ENCODE results near the gene ADM2.

ADM2 gene

GRCh38 chr22:50469377-50470305 lies 11.7 kb upstream of the ADM2 start:
- DNase-seq, result peak; percentile 94

- DNase-seq, result no peak
Measured at GRCh38 chr22:50470491-50470890, 10.9 kb upstream of the ADM2 start.

DNA sequence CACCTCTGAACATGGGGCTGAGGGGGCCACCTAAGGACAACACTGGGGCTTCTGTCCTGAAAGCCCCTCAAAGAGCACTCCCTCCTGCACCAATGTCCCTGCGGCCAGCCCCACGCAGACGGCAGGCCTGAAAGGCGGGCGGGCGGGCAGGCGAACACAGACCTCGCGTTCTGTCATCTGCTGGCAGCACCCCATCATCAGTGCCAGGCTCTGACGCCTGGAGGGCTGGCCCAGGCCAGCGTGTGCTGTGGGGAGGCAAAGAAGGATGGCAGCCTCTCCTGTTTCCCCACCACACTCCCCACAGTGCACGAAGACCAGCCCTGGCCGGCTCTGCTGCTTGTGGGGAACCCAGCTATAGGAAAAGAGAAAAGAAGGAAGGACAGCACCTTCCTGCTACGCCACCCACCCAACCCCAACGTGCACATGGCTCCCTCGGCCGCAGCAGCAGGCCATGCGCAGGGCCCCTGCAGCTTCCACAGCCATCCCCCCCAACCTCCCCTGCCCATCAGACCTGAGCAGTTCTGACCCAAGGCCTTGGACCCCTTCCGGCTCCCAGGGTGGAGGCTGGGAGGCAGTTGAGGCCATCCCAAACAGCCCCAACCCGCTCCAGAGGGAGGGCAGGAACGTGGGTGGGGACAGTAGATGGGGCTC lies 10.0 kb upstream of the ADM2 start:
- DNase-seq, result no peak

- DNase-seq, result no peak
Measured at GRCh38 chr22:50471962-50472361, 9.4 kb upstream of the ADM2 start.

DNA sequence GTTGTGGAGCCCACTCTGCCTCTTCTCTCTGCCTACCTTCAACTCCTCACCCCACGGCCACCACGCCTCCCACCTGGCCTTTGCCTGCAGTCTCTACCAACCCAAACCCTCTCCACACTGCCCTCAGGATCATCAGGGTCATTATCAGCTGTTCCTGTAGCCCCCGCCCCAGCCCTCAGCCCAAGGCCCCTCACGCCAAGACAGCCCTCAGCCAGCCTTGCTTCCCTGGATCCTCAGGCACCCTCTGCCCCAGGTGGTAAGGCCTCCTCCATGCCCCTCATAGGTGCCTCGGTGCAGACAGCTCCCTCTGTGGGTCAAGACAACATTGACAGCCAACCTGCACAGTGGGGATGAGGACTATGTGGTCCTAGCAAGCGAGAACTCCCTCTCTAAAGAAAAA lies 8.3 kb upstream of the ADM2 start:
- peak; percentile 59 for DNase-seq

- DNase-seq, result peak; percentile 52
Measured at GRCh38 chr22:50473855-50474671, 7.3 kb upstream of the ADM2 start.

- peak; percentile 87 for DNase-seq
Measured at GRCh38 chr22:50474710-50475651, 6.4 kb upstream of the ADM2 start, which contains the start of gene SBF1. TSS of gene SBF1 (minus strand) at chr22:50475035. CDS start at chr22:50474840, 195 bp downstream.

- DNase-seq, result no peak
Measured at GRCh38 chr22:50475652-50476002, 5.7 kb upstream of the ADM2 start.

DNA sequence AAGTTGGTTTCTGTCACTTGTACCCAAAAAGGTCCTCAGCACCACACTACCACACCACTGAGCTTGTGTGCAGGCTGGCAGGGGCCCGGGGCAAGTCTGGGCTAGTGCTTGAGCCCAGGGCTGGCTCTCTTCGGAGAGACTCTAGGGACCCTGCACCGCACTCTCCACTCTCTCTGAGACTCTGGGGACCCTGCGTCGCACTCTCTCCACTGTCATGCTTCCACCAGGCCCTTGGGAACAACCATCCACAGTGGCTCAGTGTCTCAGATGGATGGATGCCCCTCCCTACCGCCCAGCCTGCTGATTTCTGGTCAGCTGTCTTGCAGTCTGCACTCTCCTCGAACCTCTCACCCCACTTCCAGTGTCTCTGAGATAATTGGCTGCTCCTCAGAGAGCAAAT lies 4.5 kb upstream of the ADM2 start:
- DNase-seq, result no peak

GRCh38 chr22:50477923-50478322 lies 3.4 kb upstream of the ADM2 start:
- DNase-seq, result no peak

DNA sequence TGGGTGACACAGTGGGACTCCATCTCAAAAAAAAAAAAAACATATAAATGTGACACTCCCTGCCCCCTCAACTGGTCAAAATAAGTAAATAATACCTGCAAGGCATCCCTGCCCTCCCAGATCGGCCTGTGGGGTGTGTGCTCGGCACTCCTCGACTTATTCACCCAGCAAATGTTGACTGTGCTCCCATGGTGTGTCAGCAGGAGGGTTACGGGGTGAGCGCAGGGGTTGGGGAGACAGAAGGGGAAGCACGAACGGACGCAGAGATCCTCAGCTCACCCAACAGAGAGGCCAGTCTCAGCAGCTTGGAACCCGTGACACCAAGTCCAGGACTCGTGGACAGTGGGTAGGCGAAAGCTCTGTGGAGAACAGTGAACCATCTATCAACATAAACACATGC lies 1.6 kb upstream of the ADM2 start:
- no peak for DNase-seq

DNA sequence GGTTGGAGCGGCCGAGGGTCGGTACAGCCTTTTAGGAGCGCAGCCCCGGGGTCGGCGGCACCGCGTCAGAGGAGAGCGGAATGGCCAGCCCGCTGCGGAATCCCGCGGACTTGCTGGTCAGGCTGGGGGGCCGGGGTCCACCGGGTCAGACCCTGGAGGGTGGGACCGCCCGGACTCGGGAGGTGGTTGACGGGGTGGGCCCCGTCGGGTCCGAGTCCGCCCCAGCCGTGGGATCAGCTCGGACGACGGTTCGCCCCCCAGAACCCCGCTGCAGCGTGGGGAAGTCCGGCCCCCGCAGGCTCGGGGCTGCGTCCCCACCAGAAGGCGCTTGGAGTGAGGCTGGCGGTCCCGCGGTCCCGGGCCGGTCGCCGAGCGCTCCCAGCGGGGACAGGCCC lies 301 bp upstream of the ADM2 start:
- no peak for DNase-seq

DNA sequence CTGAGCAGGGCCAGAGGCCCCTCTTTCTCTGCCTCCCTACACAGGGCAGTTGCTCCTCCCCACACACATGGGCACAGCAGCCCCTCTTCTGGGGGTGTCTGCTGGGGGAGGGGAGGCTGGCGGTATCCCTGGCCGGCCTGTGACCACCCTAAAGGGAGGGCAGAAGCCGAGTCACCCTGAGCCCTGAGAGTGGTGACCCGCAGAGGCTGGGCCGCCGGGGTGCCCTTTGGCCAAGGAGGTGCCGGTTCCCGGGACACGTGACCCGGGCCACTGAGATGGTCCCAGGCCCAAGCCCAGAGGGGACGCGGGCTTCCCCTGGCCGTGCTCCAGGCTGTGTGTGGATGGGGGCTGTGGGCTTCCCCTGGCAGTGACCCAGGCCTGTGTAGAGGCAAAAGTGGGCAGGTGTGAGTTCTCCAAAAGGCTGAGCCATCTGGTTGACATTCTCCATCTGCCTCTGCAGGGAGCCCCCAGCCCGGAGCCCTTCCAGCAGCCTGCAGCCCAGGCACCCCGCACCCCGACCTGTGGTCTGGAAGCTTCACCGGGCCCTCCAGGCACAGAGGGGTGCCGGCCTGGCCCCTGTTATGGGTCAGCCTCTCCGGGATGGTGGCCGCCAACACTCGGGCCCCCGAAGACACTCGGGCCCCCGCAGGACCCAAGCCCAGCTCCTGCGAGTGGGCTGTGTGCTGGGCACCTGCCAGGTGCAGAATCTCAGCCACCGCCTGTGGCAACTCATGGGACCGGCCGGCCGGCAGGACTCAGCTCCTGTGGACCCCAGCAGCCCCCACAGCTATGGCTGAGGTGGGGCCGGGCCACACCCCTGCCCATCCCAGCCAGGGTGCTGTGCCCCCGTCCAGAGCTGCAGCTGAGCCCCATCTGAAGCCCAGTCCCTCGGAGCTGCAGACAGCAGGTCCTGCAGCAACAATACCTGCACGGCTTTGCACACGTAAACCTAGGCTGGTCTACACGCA lies 1.0 kb downstream of the ADM2 start:
- no peak for DNase-seq

DNA sequence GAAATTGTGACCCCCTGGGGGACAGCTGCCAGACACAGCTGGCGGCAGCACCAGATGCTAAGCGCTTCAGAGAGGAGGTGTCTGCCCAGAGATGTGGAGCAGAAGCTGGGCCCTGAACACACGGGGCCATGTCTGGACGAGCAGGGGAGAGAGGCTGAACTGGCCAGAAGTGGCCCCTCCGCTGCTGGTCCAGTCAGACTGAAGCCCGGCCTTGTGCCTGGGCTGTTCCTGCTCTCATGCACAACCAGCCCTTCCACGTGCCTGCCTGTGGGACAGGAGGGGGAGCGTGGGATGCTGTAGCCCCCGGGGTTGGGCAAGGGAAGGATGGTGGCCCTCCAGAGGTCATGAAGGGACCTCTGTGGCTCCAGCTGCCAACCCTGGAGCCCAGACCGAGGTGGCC lies 1.8 kb downstream of the ADM2 start:
- no peak for DNase-seq

- no peak for DNase-seq
Measured at GRCh38 chr22:50483556-50483955, 2.2 kb downstream of the ADM2 start.

DNA sequence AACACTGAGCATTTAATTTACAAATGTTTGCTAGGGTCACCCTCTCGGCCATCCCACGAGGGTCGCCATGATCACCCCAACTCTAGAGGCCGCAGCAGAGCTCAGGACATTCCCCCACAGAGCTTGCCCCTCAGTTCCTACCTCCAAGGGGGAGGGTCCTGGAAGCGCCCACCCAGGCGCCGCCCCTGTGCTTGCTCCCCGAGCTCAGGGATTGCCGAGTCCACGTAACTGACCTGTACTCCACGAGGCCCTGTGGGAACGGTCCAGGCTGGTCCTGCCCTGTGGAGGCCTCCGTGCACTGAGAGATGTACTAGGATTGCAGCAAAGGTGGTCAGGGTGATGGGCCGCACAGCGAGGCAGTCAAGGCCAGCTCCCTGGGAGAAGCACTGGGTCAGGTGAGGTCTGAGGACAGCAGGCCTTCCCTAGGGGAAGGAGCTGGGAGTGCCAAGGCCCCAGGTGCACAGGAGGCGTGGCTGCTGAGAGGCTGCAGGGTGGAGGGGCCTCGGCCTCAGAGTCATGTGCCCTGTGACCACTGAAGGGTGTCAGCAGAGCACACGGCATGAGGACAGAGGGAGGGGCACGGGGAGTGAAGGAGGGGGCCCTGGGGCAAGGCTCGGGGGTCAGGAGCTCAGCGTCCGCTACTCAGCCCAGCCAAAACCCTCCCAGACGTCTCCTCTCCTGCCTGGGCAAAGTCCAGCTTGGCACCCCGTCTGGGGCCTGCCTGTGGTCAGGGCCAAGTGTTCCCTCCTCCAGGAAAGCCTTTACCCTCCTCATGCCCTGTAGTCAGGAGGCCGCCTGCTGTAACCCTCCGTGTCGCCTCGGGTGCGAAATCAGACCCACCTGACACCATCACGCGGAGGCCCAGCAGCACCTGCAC lies 2.9 kb downstream of the ADM2 start:
- DNase-seq, result no peak

- DNase-seq, result no peak
Measured at GRCh38 chr22:50485221-50486131, 4.1 kb downstream of the ADM2 start.

DNA sequence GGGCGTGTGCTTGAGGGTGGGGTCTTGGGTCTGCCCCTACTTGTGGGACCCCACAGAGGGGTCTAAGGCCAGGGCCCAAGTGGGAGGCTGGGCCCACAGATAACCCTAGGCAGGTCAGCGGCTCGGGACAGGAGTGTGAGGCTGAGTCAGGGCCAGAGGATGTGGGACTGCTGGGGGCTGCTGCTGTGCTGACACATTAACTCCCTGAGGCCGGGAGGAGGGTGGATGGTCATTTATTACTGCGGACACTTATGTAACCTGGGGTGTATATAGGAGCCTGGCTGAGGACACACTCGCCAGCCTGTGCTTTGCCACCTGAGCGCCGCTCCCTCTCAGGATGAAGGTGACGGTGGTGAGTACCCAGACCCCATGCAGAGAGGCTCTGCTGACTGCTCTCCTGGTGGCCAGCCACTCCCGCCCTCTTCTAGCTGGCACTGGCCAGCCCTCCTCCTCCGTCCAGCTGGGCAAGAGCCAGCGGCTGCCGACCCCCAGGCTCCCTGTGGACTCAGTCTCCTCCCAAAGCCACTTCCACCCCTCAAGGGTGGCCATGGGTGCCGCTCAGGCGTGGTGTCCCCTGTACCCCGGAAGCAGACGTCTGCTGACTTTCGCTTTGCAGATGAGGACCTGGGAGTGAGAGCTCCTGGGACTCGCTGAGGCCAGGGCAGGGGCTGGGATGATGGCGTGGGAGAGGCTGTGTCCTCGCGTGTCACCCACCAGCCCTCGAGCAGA lies 5.4 kb downstream of the ADM2 start, which contains the start of gene MIOX:
Gene MIOX, plus strand, starts transcription at position 299 of the 729 bp plus-strand sequence. Its CDS starts 39 bp downstream, at position 338.
- DNase-seq, result no peak

Data from stimulated activated CD4-positive, alpha-beta T cell treated with anti-CD3 and anti-CD28 coated beads, Interleukin-1b, Interleukin-23, amount 100 ng/mL, for 48 hours (primary cell).